Natural killer cell (primary cell): ENCODE measurements around the gene IFI27. TPM values are rescaled to one million over a fixed set of nuclear protein-coding genes. Genes with fewer than 3 reads are reported as not detected.

Source experiments
- ATAC-seq, 3 donors: fragments of 150-1000 bp in 2 of 3; fragments of 200-7000 bp in 1 of 3; cut with Tn5 transposase; 1 replicate in 1 of 3; 2 replicates in 2 of 3; pipeline ENCODE4 v1.10.0; 2021; ENCODE audit warnings: mild to moderate bottlenecking in 2 of 3, moderate library complexity in 2 of 3
- DNase-seq, 2 donors: peaks; one replicate each; pipeline versions ENCODE4 v3.0.0 to v3.0.0-alpha.2; 2013 to 2021; ENCODE audit warnings: mixed read lengths in 1 of 2
- H3K27ac ChIP-seq: one replicate; pipeline ENCODE4 v1.5.1; 2013; ENCODE audit warnings: mild to moderate bottlenecking, low read length
- H3K27me3 ChIP-seq: one replicate; pipeline ENCODE4 v1.6.1; 2013; ENCODE audit warnings: low read length; ENCODE audit not compliant: control insufficient read depth, insufficient read depth
- H3K36me3 ChIP-seq: one replicate; pipeline ENCODE4 v1.6.1; 2013; ENCODE audit warnings: low read length; ENCODE audit not compliant: control insufficient read depth, insufficient read depth
- H3K4me1 ChIP-seq: one replicate; pipeline ENCODE4 v1.6.1; 2013; ENCODE audit warnings: low read length; ENCODE audit not compliant: control insufficient read depth, insufficient read depth
- H3K4me3 ChIP-seq: one replicate; pipeline ENCODE4 v1.5.1; 2013; ENCODE audit warnings: low read length
- H3K9me3 ChIP-seq: one replicate; pipeline ENCODE4 v1.6.1; 2013; ENCODE audit warnings: low read length; ENCODE audit not compliant: control insufficient read depth, insufficient read depth
- H3K27ac Mint-ChIP-seq, 2 donors: one replicate each; pipeline ENCODE4 v1.8.0; 2022; ENCODE audit warnings: mild to moderate bottlenecking in 2 of 2, mixed read lengths in 2 of 2, moderate library complexity in 1 of 2
- H3K27me3 Mint-ChIP-seq, 2 donors: one replicate each; pipeline ENCODE4 v1.8.0; 2022; ENCODE audit warnings: low read depth in 2 of 2, mixed read lengths in 2 of 2
- H3K36me3 Mint-ChIP-seq: one replicate; pipeline ENCODE4 v1.8.0; 2022; ENCODE audit warnings: mixed read lengths
- H3K4me1 Mint-ChIP-seq, 2 donors: one replicate each; pipeline ENCODE4 v1.8.0; 2022; ENCODE audit warnings: mixed read lengths in 2 of 2
- H3K4me3 Mint-ChIP-seq: one replicate; pipeline ENCODE4 v1.8.0; 2022; ENCODE audit warnings: mild to moderate bottlenecking, moderate library complexity, mixed read lengths
- H3K9me3 Mint-ChIP-seq, 2 donors: one replicate each; pipeline ENCODE4 v1.8.0; 2022; ENCODE audit warnings: mixed read lengths in 2 of 2
- CTCF ChIP-seq: fragments of 200-600 bp; IDR thresholded peaks from one replicate; pipeline ENCODE4 v1.8.0; 2022; ENCODE audit warnings: antibody characterized with exemption
- WGBS: methylation state at CpG from one replicate; pipeline ENCODE4 v1.1.7; 2013; ENCODE audit warnings: missing lambda C conversion rate; ENCODE audit not compliant: insufficient coverage; 5-methylcytosine and 5-hydroxymethylcytosine counted together
- intact Hi-C: fragments of 100-400 bp; cut with micrococcal nuclease; formaldehyde crosslinking; loops from one replicate; pipeline ENCODE4 v1.14.2; 2022
- total RNA-seq, 4 donors: library from RNA; stranded (reverse); fragments of 120-200 nt in 1 of 4; gene quantifications; one replicate each; pipeline versions ENCODE4 v1.2.3 to v1.2.4, GENCODE V29; 2013 to 2022

The IFI27 gene
- total RNA-seq, 3 donors from 2014 or later (not counting 1 experiment from before 2014, with no cell fraction given): 0.47 to 1.3 (median 0.52) TPM

GRCh38 chr14:94138251-94138650, 27.7 kb downstream of the IFI27 start:
- WGBS: 89% methylated on average over 9 of the region's 9 CpGs
- no peak overlapping the region for H3K4me3 Mint-ChIP-seq

GRCh38 chr14:94139006-94139405, 28.5 kb downstream of the IFI27 start:
- H3K36me3 Mint-ChIP-seq: no peaks in the 10 kb centered on the region
- H3K9me3 ChIP-seq: peaks cover 5% of the 10 kb centered on the region
- no peak overlapping the region for H3K4me3 Mint-ChIP-seq
- ATAC-seq (no peak), DNase-seq (no peak)
- intact Hi-C loops: no loop called here
- peaks cover 8% of the 10 kb centered on the region for H3K27me3 ChIP-seq
- no peak overlapping the region for H3K27ac ChIP-seq
- H3K4me3 ChIP-seq: no peak overlapping the region
- no peak for TF ChIP-seq CTCF
- peaks cover 15 to 17% of the 10 kb centered on the region in 2 donors for H3K27me3 Mint-ChIP-seq
- H3K36me3 ChIP-seq: no peaks in the 10 kb centered on the region
- H3K27ac Mint-ChIP-seq: no peak overlapping the region
- 73% methylated on average over 4 of the region's 5 CpGs for WGBS
- no peaks in the 10 kb centered on the region for H3K9me3 Mint-ChIP-seq
- H3K4me1 Mint-ChIP-seq: no peaks in the 10 kb centered on the region
- H3K4me1 ChIP-seq: no peaks in the 10 kb centered on the region

More at GRCh38 chr14:94138251-94138650, 27.7 kb downstream of the IFI27 start:
- H3K4me3 ChIP-seq: no peak overlapping the region
- no peak for TF ChIP-seq CTCF
- Mint-ChIP-seq H3K27ac (no peak overlapping the region), H3K9me3 (no peaks in the 10 kb centered on the region), H3K36me3 (no peaks in the 10 kb centered on the region), H3K4me1 (no peaks in the 10 kb centered on the region), H3K27me3 (peaks cover 16 to 24% of the 10 kb centered on the region in 2 donors)
- no peak overlapping the region for H3K27ac ChIP-seq
- H3K27me3 ChIP-seq: peaks cover 8% of the 10 kb centered on the region
- H3K9me3 ChIP-seq: peaks cover 5% of the 10 kb centered on the region
- no peak for ATAC-seq
- no peak for DNase-seq
- intact Hi-C loops: no loop called here
- no peaks in the 10 kb centered on the region for H3K4me1 ChIP-seq
- H3K36me3 ChIP-seq: no peaks in the 10 kb centered on the region

GRCh38 chr14:94139421-94139820, 28.9 kb downstream of the IFI27 start:
- 75% methylated on average over 5 of the region's 5 CpGs for WGBS

More at GRCh38 chr14:94139421-94139820, 28.9 kb downstream of the IFI27 start:
- intact Hi-C loops: no loop called here
- Mint-ChIP-seq H3K27ac (no peak overlapping the region), H3K36me3 (no peaks in the 10 kb centered on the region), H3K4me1 (no peaks in the 10 kb centered on the region), H3K27me3 (peaks cover 13 to 14% of the 10 kb centered on the region in 2 donors), H3K4me3 (no peak overlapping the region), H3K9me3 (no peaks in the 10 kb centered on the region)
- Histone ChIP-seq H3K4me3 (no peak overlapping the region), H3K27ac (no peak overlapping the region), H3K9me3 (peaks cover 5% of the 10 kb centered on the region), H3K36me3 (no peaks in the 10 kb centered on the region), H3K27me3 (peaks cover 7% of the 10 kb centered on the region), H3K4me1 (no peaks in the 10 kb centered on the region)
- DNase-seq (no peak), ATAC-seq (no peak)
- no peak for TF ChIP-seq CTCF
